Gastroesophageal sphincter (tissue), 3 donors: Measurements from ENCODE around the gene PGM2.

Experiments used
- EP300 ChIP-seq: sonication (generic); formaldehyde crosslinking; IDR thresholded peaks from one replicate; pipeline ENCODE4 v1.6.1; 2017; ENCODE audit warnings: antibody characterized with exemption, mild to moderate bottlenecking
- POLR2A ChIP-seq, 2 donors: fragments of 450-650 bp; IDR thresholded peaks; one replicate each; pipeline ENCODE4 v1.6.1; 2017; ENCODE audit warnings: antibody characterized with exemption in 2 of 2, mild to moderate bottlenecking in 2 of 2, moderate library complexity in 1 of 2
- TF ChIP-seq, protein P1 (sequence below), 4 experiments: fragments of 200-600 bp in 2 of 4; fragments of 450-650 bp in 2 of 4; sonication (generic) in 1 of 4; IDR thresholded peaks; one replicate each; pipeline ENCODE4 v1.5.1; 2017 to 2019; ENCODE audit warnings: antibody characterized with exemption in 4 of 4, mild to moderate bottlenecking in 2 of 4, moderate library complexity in 2 of 4

DNA sequence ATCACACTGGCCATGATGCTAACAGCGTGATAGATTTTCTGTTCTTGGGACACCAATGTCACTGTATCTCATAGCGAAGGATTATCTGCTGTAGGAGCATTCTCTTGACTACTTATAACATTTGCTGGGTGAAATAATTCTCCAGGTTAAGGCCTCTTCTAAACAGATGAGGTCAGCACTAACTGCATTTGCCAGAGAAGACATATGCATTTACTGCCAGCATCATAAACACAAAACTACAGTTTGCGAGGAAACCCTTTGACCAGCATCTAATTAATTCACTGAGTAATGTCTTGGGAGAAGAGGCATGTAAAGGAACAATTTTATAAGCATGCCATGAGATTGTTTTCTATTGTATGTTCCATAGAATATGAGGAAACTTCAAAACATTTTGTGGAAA lies 78.3 kb downstream of the PGM2 start:
- TF ChIP-seq, protein P1, sequence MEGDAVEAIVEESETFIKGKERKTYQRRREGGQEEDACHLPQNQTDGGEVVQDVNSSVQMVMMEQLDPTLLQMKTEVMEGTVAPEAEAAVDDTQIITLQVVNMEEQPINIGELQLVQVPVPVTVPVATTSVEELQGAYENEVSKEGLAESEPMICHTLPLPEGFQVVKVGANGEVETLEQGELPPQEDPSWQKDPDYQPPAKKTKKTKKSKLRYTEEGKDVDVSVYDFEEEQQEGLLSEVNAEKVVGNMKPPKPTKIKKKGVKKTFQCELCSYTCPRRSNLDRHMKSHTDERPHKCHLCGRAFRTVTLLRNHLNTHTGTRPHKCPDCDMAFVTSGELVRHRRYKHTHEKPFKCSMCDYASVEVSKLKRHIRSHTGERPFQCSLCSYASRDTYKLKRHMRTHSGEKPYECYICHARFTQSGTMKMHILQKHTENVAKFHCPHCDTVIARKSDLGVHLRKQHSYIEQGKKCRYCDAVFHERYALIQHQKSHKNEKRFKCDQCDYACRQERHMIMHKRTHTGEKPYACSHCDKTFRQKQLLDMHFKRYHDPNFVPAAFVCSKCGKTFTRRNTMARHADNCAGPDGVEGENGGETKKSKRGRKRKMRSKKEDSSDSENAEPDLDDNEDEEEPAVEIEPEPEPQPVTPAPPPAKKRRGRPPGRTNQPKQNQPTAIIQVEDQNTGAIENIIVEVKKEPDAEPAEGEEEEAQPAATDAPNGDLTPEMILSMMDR (IDR thresholded peaks at IDR 0.05), result no peak
- TF ChIP-seq POLR2A (IDR thresholded peaks at IDR 0.05) (no peak), EP300 (no peak)
